HCT116 (cell line): ENCODE data around the gene SORCS2. TPM values are rescaled to one million over a fixed set of nuclear protein-coding genes. Genes with fewer than 3 reads are reported as not detected.

Experiments
- ATAC-seq: fragments of 200-7000 bp; cut with Tn5 transposase; 2 replicates; pipeline ENCODE4 v1.9.1; 2020; ENCODE audit warnings: mild to moderate bottlenecking, moderate library complexity
- BruUV-seq: library from RNA; stranded (reverse); fragments of 400-500 nt; replicated peaks from 2 replicates; lab custom pipeline; 2021; lab: Mats Ljungman, UMichigan
- CTCF ChIA-PET: fragments of 300-600 bp; sonication (Branson Sonifier 250); formaldehyde crosslinking; loops from one replicate; lab custom pipeline; 2021; ENCODE audit warnings: antibody characterized with exemption; lab: Charles Lee
- POLR2A ChIA-PET: fragments of 300-600, 350-600 bp; sonication (Branson Sonifier 250); formaldehyde crosslinking; loops from one replicate; lab custom pipeline; 2021; ENCODE audit warnings: antibody characterized with exemption; lab: Charles Lee
- RAD21 ChIA-PET, 2 experiments: fragments of 300-600 bp; sonication (Branson Sonifier 250); formaldehyde crosslinking; loops; one replicate each; lab custom pipeline; 2023; ENCODE audit warnings: low total read pairs in 2 of 2; ENCODE audit not compliant: uncharacterized antibody in 2 of 2, unreplicated experiment in 2 of 2, low non-redundant PET in 1 of 2; lab: Charles Lee
- DNase-seq: peaks from one replicate; pipeline ENCODE4 v3.0.0-alpha.2; 2010; ENCODE audit warnings: low read depth, low spot score
- H2AFZ ChIP-seq: fragments of 200-600 bp; shearing (Covaris generic), sonication (generic); 2 replicates; pipeline ENCODE4 v1.6.1; 2017; ENCODE audit warnings: low read depth, mixed run types, mixed read lengths, antibody characterized with exemption, low read length; ENCODE audit not compliant: poor library complexity, severe bottlenecking
- H3K27ac ChIP-seq: 2 replicates; pipeline ENCODE4 v1.5.1; 2012; ENCODE audit warnings: low read depth, low read length
- H3K27me3 ChIP-seq: fragments of 200-600 bp; sonication (generic); 2 replicates; pipeline ENCODE4 v1.6.1; 2016; ENCODE audit warnings: mixed run types, low read length, mixed read lengths; ENCODE audit not compliant: insufficient read depth
- H3K36me3 ChIP-seq, 2 experiments: fragments of 200-500 bp in 1 of 2; fragments of 200-600 bp in 1 of 2; sonication (Bioruptor generic) in 1 of 2; sonication (generic) in 1 of 2; 2 replicates each; pipeline versions ENCODE4 v1.5.1 to v1.6.1; 2014 to 2016; ENCODE audit warnings: low read length in 2 of 2, inconsistent platforms in 1 of 2, mixed read lengths in 1 of 2, mixed run types in 1 of 2; ENCODE audit not compliant: insufficient read depth in 2 of 2, control insufficient read depth in 1 of 2
- H3K4me1 ChIP-seq, 2 experiments: fragments of 200-600 bp in 1 of 2; sonication (generic) in 1 of 2; 2 replicates each; pipeline versions ENCODE4 v1.5.1 to v1.6.1; 2012 to 2017; ENCODE audit warnings: low read length in 2 of 2, inconsistent platforms in 1 of 2, mild to moderate bottlenecking in 1 of 2, mixed read lengths in 1 of 2, mixed run types in 1 of 2, moderate library complexity in 1 of 2; ENCODE audit not compliant: insufficient read depth in 2 of 2, control insufficient read depth in 1 of 2
- H3K4me2 ChIP-seq: fragments of 200-600 bp; sonication (generic); 2 replicates; pipeline ENCODE4 v1.6.1; 2017; ENCODE audit warnings: mixed run types, low read length, mixed read lengths
- H3K4me3 ChIP-seq, 2 experiments: fragments of 200-600 bp in 1 of 2; sonication (generic) in 1 of 2; replicated peaks in 1 of 2; 2 replicates each; pipeline ENCODE4 v1.5.1; 2011 to 2016; ENCODE audit warnings: low read length in 2 of 2, control low read depth in 1 of 2, low read depth in 1 of 2, mild to moderate bottlenecking in 1 of 2, mixed read lengths in 1 of 2, mixed run types in 1 of 2
- H3K79me2 ChIP-seq: fragments of 200-600 bp; sonication (generic); 2 replicates; pipeline ENCODE4 v1.6.1; 2017; ENCODE audit warnings: mild to moderate bottlenecking, mixed run types, low read length, moderate library complexity, mixed read lengths; ENCODE audit not compliant: insufficient read depth
- H3K9ac ChIP-seq: fragments of 200-600 bp; sonication (generic); 2 replicates; pipeline ENCODE4 v1.6.1; 2016; ENCODE audit warnings: low read length, mixed read lengths
- H3K9me2 ChIP-seq: fragments of 200-600 bp; sonication (generic), shearing (Covaris generic); 2 replicates; pipeline ENCODE4 v1.6.1; 2017; ENCODE audit warnings: mixed run types, mild to moderate bottlenecking, moderate library complexity; ENCODE audit not compliant: insufficient read depth
- H3K9me3 ChIP-seq, 2 experiments: fragments of 200-500 bp in 1 of 2; fragments of 200-600 bp in 1 of 2; sonication (Bioruptor generic) in 1 of 2; sonication (generic) in 1 of 2; 2 replicates each; pipeline ENCODE4 v1.6.1; 2014 to 2017; ENCODE audit warnings: low read length in 2 of 2, mixed read lengths in 2 of 2, inconsistent platforms in 1 of 2, low read depth in 1 of 2, mild to moderate bottlenecking in 1 of 2, mixed run types in 1 of 2, moderate library complexity in 1 of 2; ENCODE audit not compliant: control insufficient read depth in 1 of 2, insufficient read depth in 1 of 2
- H4K20me1 ChIP-seq: fragments of 200-600 bp; sonication (generic), shearing (Covaris generic); 2 replicates; pipeline ENCODE4 v1.6.1; 2017; ENCODE audit warnings: mixed run types, mild to moderate bottlenecking, moderate library complexity; ENCODE audit not compliant: insufficient read depth
- EGR1 ChIP-seq: IDR thresholded peaks from 2 replicates; pipeline ENCODE4 v1.6.1; 2012; ENCODE audit warnings: low read depth
- EZH2phosphoT487 ChIP-seq: fragments of 200-600 bp; IDR thresholded peaks from 2 replicates; pipeline ENCODE4 v1.6.1; 2018; ENCODE audit warnings: antibody characterized with exemption, borderline replicate concordance
- FOSL1 ChIP-seq: IDR thresholded peaks from 2 replicates; pipeline ENCODE4 v1.6.1; 2012; ENCODE audit warnings: low read depth
- JUND ChIP-seq: IDR thresholded peaks from 2 replicates; pipeline ENCODE4 v1.6.1; 2012
- RAD21 ChIP-seq: IDR thresholded peaks from 2 replicates; pipeline ENCODE4 v1.6.1; 2012; ENCODE audit warnings: low read depth, mild to moderate bottlenecking
- SIN3A ChIP-seq: IDR thresholded peaks from 2 replicates; pipeline ENCODE4 v1.6.1; 2012; ENCODE audit warnings: low read depth
- SP1 ChIP-seq: IDR thresholded peaks from 2 replicates; pipeline ENCODE4 v1.6.1; 2012; ENCODE audit warnings: low read depth
- SRF ChIP-seq: IDR thresholded peaks from 2 replicates; pipeline ENCODE4 v1.6.1; 2012; ENCODE audit warnings: low read depth
- YY1 ChIP-seq: IDR thresholded peaks from 2 replicates; pipeline ENCODE4 v1.6.1; 2011; ENCODE audit warnings: low read length, low read depth, moderate library complexity, mild to moderate bottlenecking; ENCODE audit not compliant: insufficient replicate concordance; ENCODE audit errors: extremely low read depth
- intact Hi-C: fragments of 100-400 bp; cut with micrococcal nuclease; formaldehyde crosslinking; loops from 2 replicates; pipeline ENCODE4 v1.10.0; 2022
- total RNA-seq: library from RNA; stranded (reverse); gene quantifications from one replicate; pipeline ENCODE4 v1.2.1, GENCODE V29; 2021; ENCODE audit not compliant: unreplicated experiment
- TF ChIP-seq, protein P1 (sequence below): IDR thresholded peaks from 2 replicates; pipeline ENCODE4 v1.6.1; 2012

The SORCS2 gene
- total RNA-seq, 1 experiment from 2014 or later: 0.37 TPM

DNA sequence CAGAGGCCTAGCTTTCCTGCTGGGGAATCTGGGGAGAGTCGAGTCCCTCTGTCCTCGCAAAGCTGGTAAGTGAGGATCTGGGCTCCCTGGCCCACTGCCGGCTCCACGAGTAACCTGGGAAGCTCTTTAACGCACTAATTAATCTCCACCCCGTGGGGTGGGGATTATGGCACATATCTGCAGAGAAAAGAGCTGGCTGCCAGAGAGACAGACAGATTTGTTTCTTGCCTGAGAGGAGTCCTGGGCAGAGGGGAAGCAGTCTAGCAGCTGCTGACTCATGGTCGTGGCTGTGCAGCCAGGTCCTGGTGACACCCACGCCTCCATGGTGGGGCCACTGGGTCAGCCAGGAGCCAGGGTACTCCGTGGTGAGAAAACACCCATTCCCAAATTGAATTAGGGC, 14.0 kb downstream of the SORCS2 start:
- H3K9me2 ChIP-seq: no peaks in the 10 kb centered on the region
- TF ChIP-seq, protein P1, sequence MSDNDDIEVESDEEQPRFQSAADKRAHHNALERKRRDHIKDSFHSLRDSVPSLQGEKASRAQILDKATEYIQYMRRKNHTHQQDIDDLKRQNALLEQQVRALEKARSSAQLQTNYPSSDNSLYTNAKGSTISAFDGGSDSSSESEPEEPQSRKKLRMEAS: no peak
- TF ChIP-seq SIN3A (no peak), YY1 (no peak), SP1 (no peak), FOSL1 (peak; percentile 34; the same call in 1 of the 2 replicates), SRF (no peak), EZH2phosphoT487 (no peak), RAD21 (no peak), EGR1 (peak; percentile 78), JUND (no peak; the same call in 1 of the 2 replicates)
- H3K4me3 ChIP-seq: peak overlapping the region in 1 of 2 experiments; percentile 32; a peak in 2 of 4 replicates
- no peaks in the 10 kb centered on the region for H3K9me3 ChIP-seq
- no peaks in the 10 kb centered on the region for H3K79me2 ChIP-seq
- ATAC-seq: peak; percentile 54
- peak overlapping the region; percentile 80 for H2AFZ ChIP-seq
- H3K36me3 ChIP-seq: no peaks in the 10 kb centered on the region
- H3K27me3 ChIP-seq: no peaks in the 10 kb centered on the region
- DNase-seq: no peak
- peak overlapping the region; percentile 80 for H3K4me2 ChIP-seq
- ChIA-PET POLR2A (interaction anchor here (3.0 kb wide), 1 partner anchor 9 kb away, joined by 10 read pairs; no protein-coding TSS in a partner anchor), RAD21 (interaction anchor here in 1 of 2 experiments (1.2 kb wide), 1 partner anchor 95 kb away, joined by 3 read pairs; no protein-coding TSS in a partner anchor), CTCF (interaction anchor here (0.9 to 2.5 kb wide), 6 partner anchors 10 to 129 kb away, joined by 3 to 17 read pairs (median 8); partner anchors contain the start of gene SORCS2)
- peaks cover 23 to 33% of the 10 kb centered on the region in 2 experiments for H3K4me1 ChIP-seq
- no peaks in the 10 kb centered on the region for H4K20me1 ChIP-seq
- BruUV-seq: no TSS peak
- intact Hi-C loops: no loop called here
- H3K9ac ChIP-seq: peak overlapping the region; percentile 47
- H3K27ac ChIP-seq: peak overlapping the region; percentile 62
